ENCODE results near the gene E2F1.

E2F1 gene

DNA sequence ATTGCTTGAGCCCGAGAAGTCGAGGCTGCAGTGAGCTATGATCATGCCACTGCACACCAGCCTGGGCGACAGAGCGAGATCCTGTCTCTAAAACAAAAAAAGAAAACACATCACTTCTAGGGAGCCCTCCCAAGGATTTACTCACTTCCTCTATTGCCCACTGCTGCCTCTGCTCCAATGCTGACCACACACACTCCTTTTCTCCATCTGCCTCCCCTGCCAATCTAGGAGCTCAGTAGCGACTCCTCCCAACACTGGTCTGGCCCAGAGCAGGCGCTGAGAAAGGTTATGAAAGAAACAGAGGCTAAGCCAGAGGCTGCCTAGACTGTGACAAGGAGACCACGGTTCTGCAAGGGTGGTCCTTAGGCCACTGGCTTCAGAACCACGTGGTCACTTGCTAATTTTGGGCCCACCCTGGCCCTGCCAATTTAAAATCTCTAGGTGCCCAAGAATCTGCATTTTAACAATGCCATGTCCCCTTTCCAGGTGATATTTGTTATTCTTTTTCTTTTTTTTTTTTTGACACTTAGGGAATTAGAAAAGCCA is 1.3 kb upstream of the E2F1 start:
- peak in 1 of 2 donors; percentile 25 for DNase-seq

DNA sequence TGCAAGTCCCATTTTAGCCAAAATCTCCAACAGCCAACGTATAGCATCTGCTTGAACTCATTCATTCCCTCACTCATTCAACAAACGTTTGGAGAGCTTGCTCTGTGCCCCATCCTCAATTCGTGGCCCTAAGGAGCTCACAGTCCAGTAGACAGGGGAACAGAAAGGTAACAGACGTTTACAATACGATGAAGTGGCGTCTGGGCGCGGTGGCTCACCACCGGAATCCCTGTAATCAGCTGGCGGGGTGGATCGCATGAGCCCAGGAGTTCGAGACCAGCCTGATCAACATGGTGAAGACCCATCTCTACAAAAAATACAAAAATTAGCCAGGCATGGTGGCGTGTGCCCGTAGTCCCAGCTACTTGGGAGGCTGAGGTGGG is 790 bp upstream of the E2F1 start:
- no peak for DNase-seq

DNA sequence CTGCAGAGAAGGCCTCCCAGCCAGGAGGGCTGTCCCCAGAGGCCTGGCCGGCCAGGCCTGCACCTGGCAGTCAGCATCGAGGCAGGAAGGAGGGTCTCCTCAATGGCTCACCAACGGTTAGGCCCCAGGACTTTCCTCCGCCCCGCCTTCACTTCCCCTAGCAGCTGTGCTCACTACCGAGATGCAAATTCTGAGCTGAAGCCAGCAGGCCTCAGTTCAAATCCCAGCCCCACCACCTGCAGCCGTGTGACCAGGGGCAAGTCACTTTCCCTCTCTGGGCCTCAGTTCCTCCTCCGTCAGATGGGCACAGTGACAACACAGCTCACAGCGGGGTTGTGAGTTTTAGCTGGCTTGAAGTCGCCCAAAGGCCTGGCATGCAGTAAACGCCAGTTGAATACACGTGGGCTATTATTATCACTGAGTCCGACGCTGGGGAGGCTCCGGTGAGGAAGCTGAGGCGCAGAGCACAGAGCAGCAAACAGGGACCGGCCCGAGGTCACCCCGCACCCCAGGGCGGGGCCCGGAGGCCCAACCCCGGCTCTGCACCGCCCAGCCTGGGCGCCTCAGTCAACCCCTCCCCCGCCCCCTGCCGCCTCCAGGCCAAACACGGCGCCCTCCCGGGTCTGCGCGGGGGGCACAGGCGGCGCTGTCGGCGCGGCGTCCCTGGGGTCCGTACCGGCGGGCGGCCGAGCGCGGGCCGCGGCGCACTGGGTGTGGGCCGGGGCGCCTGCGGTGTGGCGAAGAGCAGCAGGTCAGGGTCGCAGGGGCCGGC is 671 bp downstream of the E2F1 start:
- peak; percentile 38 to 43 for DNase-seq

DNA sequence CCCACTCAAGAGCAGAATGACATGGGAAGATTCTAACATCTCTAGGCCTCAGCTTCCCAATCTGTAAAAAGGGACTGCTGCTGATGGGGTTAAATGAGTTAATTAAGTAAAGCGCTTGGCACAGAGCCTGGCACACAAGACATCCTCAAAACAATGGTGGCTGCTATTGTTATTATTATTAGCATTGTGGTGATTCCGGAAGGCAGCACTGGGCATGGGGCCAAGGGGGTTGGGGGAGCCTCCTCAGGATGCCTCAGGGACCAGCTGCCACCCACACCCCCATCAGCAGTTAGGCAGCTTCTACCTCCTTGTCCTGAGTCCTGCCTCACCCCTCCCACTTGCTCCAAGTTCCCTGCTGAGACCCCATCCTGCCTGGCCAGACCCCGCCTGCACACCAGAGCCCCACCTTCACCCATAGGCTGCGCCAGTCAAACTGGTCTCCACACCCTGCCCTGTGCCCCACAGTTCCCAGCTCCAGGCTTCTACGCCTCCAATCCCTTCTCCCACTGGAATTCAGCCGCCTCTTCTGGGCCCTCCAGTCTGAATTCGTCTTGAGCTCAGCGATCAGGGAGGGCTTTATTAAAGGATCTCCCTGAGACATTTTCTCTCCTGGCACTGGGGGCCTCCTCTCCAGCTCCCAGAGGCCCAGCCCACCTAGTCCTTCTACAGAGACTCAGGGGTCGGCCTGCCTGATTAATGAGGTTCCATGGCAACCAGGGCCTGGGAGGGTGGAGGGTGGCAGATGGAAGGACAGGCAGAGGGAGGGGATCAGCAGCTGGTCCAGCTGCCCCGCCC is 1.5 kb downstream of the E2F1 start:
- no peak for DNase-seq

DNA sequence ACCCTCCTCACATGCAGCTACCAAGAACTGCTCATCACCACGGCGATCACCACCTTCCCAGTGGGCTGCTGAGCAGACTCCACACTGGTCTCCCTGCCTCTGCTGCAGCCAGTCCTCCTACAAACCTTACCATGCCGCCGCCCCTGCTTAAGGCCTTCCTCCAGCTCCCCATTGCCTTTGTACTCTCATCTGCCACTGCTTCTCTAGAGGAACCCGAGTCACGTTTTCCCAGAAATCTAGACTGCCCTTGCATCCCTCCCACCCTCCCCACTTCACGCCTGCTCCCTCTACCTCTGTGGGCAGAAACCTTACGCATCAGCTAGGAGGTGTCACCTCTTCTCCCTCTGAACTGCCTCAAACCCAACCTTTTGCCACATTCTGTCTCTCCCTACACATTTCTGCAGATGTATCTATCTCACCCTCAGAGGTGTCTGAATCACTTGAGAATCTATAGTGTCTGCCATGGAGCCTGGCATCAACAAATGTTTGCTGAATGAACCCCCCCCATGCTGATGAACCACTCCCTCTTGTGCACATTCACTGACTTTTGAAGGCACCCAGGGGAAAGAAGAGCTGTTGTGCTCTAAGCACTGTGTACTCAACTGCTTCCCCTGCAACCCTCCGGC is 4.3 kb downstream of the E2F1 start:
- no peak for DNase-seq

DNA sequence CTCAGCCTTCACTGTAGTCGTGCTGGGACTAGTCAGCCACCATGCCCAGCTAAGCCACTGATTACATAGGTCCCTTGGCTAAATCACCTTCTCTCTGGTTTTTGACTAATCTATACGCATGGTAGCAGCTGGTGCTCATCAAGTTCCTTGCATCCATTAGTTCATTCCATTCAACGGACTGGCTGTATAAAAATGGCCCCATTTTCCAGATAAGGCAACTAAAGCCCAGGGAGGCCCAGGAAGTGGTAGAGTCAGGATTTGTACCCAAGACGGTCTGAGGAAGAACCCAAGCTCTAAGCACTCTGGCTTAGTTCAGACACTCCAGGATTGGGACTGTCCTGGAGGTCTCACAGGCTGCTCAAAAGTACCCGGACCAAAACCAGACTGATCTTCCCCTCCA is 4.9 kb downstream of the E2F1 start:
- DNase-seq: no peak

DNA sequence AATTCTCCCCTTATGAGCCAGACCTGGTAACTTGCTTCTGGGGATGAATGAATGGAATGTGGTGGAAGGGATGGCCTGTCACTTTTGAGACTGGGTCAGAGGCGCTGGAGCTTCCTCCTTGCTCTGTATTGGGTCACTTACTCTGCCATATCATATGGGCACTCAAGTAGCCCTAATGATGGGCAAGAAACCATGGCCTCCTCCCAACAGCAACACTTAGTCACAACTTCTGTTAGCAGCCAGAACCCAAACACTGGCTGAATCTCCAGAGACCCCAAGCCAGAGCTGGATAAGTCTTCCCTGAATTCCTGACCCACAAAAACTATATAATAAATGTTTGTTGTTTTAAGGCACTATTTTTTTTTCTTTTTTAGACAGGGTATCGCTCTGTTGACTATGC is 5.5 kb downstream of the E2F1 start:
- no peak for DNase-seq

DNA sequence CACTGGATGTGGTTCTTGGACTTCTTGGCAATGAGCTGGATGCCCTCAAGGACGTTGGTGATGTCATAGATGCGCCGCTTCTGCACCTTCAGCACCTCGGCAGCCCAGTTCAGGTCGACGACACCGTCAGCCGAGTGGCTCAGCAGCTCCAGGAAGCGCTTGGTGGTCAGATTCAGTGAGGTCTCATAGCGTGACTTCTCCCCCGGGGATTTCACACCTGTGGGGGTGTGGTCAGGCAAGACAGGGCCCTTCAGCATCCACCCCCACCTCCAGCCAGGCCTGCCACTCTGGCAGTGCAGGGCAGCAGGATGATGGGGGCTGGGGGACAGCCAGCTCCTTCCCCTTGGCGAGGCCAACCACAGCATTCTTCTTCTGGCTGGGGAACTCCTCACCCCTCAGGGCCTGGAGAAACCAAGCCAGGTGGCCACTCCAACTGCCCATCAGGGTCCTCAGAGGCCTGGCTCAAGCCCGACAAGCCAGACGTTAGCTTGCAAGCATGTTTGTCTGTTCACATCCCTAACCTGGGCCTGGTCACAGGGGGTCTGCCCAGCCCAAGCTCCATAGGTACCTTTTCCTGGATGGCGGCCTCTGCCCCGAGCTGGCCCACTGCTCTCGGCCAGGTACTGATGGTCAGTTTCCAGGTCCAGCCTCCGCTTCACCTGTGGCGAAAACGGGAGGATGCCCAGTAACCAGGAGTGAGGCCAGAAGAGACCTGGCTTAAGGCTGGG is 6.3 kb downstream of the E2F1 start:
- DNase-seq: peak; percentile 63 to 74

DNA sequence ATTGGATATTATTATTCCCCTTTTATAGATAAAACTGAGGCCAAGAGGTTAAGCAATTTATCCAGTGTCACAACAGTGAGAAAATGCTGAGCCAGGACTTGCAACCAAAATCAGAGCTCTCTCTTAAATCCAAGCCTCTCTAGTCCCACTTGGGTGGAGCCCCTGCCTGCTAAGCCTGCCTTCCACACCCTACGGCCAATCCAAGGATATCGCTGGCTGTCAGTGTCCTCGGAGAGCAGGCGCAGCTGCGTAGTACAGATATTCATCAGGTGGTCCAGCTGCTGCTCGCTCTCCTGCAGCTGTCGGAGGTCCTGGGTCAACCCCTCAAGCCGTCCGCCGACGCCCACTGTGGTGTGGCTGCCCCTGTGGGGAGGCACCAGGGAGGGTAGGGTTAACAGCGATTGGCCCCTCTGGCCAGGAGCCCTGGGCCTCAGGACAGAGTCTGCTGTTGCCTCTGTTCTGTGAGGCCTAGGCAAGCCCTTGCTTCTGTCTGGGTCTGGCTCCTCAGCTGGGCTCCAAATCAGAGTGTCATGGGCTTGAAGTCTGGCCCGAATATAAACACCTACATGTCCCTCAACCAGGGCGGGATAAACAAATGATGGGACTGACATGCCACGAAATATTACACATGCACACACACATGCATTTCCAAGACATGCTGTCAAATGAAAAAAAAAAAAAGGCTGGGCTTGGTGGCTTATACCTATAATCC is 8.0 kb downstream of the E2F1 start:
- no peak for DNase-seq

DNA sequence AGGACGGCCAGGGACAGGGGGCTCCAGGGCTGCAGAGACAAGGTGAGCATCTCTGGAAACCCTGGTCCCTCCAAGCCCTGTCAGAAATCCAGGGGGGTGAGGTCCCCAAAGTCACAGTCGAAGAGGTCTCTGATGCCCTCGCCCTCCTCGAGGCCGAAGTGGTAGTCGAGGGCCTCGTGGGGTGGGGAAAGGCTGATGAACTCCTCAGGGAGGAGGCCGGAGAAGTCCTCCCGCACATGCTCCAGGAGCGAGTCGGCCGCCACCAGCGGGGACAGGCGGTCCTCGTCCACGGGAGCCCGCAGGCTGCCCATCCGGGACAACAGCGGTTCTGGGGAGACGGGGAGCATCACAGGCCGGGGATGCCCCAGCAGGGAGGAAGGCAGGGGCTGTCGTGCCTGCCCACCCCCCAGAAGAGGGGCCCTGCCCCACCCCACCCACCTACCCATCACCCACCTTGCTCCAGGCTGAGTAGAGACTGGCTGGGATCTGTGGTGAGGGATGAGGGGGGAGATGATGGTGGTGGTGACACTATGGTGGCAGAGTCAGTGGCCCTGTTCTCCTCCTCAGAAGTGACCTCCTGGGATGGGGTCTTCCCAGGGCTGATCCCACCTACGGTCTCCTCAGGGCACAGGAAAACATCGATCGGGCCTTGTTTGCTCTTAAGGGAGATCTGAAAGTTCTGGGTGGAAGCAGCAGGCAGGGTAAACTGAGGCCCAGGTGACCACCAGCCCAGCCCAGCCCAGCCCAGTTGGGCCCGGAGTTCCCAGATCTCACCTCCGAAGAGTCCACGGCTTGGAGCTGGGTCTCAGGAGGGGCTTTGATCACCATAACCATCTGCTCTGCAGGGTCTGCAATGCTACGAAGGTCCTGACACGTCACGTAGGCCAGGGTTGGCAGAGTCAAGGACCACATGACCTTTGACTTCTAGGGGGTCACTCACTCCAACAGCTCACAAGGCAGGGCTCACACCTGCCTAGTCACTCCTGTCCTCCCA is 9.2 kb downstream of the E2F1 start:
- DNase-seq: no peak

DNA sequence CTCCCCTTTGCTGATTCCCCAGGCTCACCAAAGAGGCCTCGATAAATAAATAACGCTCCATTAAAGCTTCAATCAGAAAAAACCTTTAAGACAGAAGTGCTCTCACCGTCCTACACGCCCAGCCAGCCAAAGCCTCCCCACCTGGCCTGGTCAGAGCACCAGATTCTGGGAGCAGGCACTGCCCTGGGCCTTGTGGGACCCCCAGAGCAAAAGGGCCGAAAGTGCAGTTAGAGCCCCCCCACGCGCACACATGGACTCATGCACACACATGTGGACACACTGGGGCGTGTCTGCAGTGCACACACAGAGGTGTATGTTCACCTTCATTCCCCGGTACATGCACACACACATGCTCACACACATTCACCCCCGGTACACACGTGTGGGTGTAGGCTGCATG is 10.1 kb downstream of the E2F1 start:
- no peak for DNase-seq

DNA sequence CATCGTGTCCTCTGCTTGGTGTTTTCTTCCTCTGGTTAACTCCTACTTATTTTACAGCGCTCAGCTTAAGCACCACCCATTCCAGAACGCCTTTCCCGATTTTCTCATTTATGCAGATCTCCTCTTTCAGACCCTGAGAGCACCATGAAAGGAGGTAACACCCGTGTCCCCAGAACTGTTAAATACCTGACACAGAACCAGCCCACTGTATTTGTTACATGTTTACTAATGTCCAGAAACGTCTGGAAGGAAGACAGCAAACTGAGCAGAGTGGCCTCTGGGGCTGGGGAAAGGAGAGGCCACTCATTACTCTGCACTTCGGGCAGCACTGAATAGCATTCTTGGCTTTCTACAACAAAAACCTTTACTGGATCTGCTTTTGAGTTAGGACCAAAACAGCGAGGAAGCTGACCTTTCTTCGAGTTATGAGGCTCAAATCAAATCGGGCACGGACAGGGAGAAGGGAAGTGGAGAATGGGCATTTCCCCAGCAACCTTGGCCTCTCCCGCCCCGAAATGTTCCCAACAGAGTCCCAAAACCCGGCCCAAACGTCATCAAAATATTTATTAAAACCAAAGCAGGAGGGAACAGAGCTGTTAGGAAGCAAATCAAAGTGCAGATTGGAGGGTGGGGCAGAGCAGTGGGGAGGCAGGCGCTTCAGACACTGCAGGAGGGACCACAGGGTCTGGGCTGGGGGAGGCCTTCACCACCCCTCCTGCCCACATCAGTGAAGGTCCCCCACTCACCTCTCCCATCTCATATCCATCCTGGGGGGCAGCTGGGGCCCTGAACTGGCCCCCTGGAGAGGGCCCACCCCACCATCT is 10.8 kb downstream of the E2F1 start:
- no peak for DNase-seq

DNA sequence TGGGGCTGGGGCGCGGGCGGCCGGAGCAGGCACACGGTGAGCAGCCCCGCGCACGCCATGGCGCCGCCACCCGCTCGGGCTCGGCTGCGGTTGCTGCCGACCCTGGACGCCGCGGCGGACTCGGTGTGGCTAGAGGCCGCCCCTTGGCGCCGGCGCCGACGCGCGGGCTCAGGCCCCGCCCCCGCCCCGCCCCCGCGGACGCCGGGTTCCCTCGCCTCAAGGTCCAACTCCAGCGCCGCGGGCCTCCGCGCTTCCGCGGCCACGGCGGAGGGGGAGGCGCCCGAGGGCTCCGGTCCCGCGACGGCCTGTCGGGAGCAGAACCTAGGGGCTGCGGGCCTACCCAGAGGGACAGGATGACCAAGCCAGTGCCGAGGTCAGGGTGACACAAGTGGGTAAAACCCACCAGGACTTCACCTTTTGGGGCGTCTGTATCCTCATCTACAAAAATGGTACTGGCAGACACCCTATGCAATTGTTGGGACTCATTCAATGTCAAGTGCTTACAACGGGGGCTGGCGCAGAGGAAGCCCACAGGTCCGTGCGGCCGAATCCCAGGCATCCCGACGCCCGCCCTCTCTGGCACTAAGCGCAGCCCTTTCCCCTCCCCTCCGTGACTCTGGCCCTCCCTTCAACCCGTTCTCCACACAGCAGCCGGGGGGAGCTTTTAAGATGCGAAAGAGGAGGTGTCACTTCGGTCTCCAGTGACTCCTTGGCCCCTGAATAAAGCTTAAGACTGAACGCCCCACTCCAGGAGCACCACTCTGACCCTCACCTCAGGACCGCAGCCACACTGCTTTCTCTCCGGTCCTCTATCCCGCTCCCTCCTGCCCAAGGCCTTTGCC is 11.7 kb downstream of the E2F1 start, which contains the start of gene NECAB3:
Gene NECAB3, minus strand, starts transcription at position 135 of the 842 bp plus-strand sequence. Its CDS starts 76 bp downstream, at position 59.
- peak; percentile 68 to 72 for DNase-seq

DNA sequence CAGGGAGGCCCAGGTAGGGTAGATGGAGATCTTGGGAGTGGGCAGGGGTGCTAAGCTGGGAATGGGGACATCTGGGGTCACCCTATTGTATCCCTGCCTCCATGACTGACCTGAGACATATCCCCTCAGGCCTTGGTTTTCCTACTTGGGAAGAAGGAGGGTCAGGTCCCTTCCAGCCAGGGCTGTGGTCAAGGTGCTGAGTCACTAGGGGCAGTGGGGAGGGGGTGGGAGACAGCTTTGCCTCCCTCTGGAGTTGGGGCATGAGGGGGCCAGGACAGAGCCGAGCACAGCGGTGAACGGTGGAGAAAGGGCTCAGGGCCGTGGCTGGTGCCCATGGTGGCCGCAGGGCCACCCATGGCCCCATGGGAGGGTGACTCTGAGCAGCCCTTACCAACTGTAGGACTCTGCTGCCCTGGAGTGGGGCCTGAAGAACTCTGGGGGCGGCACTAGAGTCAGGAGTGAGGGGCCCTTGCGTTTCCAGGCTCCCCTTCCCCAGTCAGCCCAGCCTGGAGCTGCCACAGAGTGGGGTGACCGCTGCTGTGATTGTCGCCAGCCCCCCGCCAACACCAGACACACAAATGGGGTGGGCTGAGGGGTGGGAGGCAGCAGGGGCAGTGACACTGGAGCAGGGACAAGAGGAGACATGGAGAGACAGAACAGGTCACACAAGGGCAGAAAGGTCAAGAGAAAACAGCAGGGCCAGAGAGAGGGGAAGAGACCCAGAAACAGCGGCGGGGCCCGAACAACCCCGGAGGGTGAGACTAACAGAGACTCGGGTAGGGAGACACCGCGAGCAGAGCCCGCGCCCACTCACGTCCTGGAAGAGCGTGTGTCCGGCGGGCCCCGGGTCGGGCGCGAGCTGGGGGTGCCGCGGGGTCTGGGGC is 12.5 kb downstream of the E2F1 start:
- no peak for DNase-seq

DNA sequence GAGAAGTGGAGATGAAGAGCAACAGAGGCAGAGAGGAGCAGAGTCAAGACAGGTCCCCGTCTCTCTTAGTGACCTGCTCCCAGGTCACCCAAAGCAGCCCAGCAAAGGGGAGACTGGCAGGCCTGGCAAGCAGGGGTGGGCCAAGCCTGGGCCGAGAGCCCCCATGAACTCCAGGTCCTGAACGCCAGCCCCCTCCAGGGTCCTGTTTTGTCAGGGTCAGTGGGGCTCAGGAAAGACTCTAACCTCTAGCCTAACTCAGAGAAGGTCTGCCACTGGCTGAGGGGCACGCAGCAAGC is 13.1 kb downstream of the E2F1 start:
- no peak for DNase-seq

DNA sequence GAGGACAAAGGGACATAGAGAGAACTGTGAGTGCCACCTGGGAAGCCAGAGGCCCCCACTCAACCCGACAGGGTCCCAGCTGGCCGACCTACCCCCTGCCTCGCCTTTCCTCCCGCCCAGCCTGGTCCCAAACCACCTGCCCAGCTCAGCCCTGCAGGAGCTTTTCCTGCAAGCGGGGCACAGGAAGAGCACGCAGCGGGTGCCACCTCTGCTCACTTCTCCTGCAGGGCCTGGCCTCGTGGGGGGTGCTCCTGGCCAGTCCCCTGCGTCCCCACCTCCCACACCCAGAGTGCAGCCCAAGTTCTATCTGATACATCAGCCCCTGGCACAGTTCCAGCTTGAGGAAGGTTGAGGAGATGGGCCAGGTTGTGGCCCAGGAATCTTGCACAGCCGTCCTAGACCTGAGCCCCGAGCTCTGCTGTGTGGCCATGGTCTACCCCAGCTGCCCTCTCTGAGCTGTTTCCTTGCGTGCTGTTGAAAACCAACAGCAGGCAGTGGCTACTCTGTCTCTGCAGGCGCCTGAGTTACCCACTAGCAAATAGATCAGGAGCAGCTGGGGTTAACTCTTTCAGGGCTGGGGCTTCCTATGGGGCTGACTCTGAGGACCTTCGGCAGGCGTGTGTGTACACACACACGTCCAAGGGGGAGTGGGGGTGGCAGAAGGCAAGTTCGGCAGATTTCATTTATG is 13.6 kb downstream of the E2F1 start:
- DNase-seq: no peak

DNA sequence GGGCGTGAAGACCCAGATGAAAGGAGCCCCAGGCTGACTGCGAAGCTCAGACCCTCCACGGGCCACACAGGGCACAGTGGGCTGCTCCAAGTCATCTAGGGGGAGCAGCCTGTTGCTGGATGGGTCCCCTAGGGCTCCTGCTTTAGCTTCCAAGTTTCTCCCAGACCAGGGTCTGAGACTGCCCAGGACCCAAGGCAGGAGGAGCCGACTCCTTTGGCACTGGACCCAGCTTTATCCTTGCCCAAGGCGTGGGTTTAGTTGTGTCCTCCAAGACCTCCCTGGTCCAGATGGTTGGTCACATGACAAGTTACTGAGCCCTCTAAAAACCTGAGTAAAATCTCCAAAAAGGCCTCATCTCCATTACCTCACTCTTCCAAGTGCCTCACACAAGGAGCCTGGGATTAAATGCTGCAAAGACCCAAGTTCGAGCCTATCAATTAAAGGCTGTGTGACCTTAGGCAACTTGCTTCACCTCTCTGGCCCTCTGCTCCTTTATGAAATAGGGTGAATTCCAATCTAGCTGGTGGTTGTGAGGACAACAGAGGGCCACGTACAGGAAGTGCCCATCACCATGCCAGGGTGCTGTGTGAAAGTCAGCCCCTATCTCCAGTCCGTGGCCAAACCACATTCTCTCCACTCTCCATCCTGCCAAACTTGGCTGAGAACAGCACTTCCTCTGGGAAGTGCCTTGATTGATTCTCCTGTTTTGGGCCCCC is 14.5 kb downstream of the E2F1 start:
- no peak for DNase-seq

Data from CD4-positive, alpha-beta T cell treated with Interleukin-1 beta for 1 hour (primary cell).